Activated CD8-positive, alpha-beta memory T cell treated with anti-CD3 and anti-CD28 coated beads for 36 hours (primary cell): ENCODE results near the gene GRM2. TPM values are rescaled to one million over a fixed set of nuclear protein-coding genes. Genes with fewer than 3 reads are reported as not detected.

Experiments used
- CTCF ChIA-PET: fragments of 350-600 bp; sonication (Branson Sonifier 250); formaldehyde crosslinking; loops from one replicate; lab custom pipeline; 2021; ENCODE audit warnings: antibody characterized with exemption; lab: Charles Lee
- POLR2A ChIA-PET: fragments of 350-600 bp; sonication (Branson Sonifier 250); formaldehyde crosslinking; loops from one replicate; lab custom pipeline; 2021; ENCODE audit warnings: antibody characterized with exemption; lab: Charles Lee
- total RNA-seq, 2 experiments: library from RNA; stranded (reverse); gene quantifications; one replicate each; pipeline ENCODE4 v1.2.3, GENCODE V29; 2021

The GRM2 gene
- total RNA-seq, 2 experiments from 2014 or later, result 0.11 to 0.23 TPM

DNA sequence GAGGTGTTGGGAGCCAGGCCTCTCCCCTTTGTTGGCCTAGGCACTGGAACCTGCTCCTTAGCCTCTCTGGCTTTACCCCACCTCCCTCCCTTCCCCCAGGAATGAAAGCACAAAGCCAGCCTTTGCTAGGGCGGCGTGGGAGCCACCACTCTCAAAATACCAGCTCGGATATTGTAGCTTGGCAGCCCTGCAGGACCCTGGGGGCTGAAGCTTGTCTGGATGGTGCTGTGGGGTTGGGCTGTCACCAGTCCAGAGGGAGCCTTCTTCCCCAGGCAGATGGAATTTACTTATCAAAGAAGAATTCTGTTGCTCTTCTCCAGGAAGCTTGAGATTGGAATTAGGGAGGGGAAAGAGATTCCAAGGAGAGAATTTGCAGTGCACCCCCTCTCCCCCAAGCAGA lies 14.9 kb upstream of the GRM2 start:
- ChIA-PET POLR2A (no interaction called here), CTCF (interaction anchor here (0.7 to 1.3 kb wide), 2 partner anchors 9 to 10 kb away, joined by 3 read pairs; no protein-coding TSS in a partner anchor)

DNA sequence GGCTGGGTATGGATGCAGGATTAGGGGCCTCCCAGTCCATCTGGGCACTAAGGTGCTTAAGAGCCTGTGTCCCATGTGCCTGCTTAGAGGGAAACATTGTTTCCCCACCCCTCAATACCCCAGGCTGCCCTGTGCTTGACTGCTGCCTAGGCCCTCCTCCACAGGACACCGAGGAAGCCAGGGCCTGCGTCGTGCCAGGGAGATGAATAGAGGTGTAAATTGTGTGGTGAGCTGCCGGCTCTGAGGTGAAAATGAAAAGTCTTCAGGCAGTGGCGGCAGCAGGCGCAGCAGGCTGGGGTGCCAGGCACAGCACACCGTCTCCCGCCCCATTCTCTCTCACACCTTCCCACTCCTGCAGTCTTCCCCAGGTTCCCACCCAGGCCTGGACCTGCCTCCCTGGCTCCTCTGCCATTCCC lies 13.9 kb upstream of the GRM2 start:
- CTCF ChIA-PET, result interaction anchor here (1.3 kb wide), 1 partner anchor 8 kb away, joined by 3 read pairs; no protein-coding TSS in a partner anchor
- POLR2A ChIA-PET, result no interaction called here

DNA sequence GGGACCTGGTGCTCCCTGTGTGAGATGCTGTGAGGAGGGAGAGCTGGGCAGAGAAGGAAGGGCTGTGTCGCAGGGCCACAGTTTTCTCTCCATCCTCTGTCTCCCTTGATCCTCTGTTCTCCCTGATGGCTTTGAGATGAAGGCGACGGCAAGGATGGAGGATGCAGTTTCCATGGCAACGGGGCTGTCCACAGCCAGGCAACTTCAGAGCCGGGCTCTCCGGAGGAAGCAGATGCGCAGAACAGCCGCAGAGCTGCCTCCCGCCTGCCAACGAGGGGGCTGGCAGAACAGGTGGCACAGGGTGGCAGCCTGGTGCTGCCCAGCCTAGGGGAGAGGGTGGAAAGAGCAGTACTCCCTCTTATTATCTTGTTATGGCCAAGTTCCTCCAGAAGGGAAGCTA lies 9.9 kb upstream of the GRM2 start:
- ChIA-PET POLR2A (no interaction called here), CTCF (no interaction called here)

DNA sequence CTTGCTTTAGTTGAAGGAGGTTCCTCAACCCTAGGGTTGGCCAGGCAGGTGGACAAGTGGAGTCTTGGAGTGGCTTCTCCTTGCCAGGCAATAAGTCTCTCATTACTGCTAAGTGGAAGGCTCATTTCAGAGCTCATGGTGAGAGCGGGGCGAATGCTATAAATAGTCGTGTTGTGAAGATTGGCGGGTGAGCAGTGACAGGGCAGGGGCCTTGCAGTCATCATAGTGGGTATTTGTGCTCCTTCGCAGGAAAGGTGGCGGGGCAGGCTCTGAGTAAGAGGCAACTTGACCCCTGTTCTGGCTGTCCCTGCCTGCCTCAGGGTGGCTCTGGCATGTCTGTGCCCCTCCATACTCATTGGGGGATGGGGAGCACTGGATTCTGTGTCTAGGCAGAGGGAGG lies 8.7 kb upstream of the GRM2 start:
- POLR2A ChIA-PET, result no interaction called here
- CTCF ChIA-PET, result no interaction called here

DNA sequence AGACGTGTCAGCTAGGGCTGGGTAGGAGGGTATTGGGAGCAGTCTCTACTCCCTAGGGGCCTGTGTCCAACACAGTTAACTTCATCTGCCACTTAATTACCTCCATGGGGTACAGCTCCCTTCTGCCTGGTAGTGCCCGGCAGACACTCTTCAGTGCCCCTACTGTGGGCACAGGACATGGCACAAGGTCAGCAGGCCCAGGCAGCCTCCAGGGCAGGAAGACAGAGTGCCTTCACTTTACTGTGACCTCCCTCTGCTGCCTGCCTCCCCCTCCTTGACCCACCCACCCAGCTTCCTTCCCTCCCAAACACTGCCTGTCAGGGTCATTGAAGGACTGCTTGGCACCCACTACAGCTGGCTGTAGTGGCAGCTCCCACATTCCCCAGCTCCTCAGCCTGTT lies 6.5 kb upstream of the GRM2 start:
- POLR2A ChIA-PET, result no interaction called here
- CTCF ChIA-PET, result interaction anchor here (1.3 kb wide), 1 partner anchor 19 kb away, joined by 3 read pairs; no protein-coding TSS in a partner anchor

DNA sequence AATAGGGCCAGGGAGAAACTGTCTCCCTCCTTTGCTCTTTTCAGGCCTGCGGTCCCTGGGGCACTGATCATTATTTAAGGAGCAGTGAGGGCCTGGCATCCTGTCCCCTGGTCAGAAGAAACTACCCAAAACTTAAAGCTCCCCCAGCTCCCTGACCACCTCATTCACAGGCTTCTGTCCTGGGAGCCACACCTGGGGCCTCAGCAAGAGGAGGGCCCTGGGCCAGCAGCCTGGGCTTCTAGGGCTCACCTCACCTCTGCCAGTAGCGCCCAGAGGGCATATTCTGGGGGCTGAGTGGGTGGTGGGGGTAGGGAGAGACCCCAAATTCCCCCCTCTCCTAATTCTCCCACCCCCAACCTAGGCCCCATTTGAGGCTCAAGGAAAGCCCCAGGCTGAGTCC lies 4.7 kb upstream of the GRM2 start:
- ChIA-PET POLR2A (no interaction called here), CTCF (interaction anchor here (0.7 kb wide), 1 partner anchor 20 kb away, joined by 3 read pairs; no protein-coding TSS in a partner anchor)

DNA sequence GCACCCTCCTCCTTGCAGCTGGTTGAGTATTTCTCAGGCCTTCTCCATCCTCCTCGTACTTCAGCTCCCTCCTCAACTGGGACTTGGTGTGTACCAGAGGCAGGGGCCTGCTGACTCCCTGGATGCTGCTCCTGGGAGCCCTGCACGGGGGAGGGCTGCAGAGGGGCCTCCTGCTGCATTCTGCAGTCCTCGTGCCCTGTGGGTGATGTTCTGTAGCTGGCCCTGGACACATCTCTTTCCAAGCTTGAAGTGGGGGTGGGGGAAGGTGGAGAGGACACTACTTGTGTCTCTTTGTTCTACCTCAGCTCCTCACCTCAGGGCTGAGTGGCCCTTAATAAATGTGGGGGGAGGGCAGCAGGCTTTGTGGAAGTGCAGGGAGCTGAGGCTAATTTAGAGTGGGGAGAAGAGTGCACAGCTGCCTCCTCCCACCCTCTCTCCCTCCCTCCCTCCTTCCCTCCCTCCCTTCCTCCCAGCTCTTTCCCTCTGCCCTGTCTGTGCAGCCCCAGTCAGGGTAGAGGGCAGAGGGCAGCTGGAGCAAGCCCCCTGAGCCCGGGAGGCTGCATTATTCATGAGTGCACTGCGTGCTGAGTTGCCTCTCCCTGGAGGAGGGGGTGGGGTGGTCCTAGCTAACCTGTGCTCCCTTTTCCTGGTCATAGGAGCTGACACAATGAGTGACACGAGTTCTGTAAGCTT lies 3.7 kb upstream of the GRM2 start:
- ChIA-PET CTCF (interaction anchor here (0.7 to 1.0 kb wide), 2 partner anchors 21 to 77 kb away, joined by 3 read pairs; no protein-coding TSS in a partner anchor), POLR2A (no interaction called here)

DNA sequence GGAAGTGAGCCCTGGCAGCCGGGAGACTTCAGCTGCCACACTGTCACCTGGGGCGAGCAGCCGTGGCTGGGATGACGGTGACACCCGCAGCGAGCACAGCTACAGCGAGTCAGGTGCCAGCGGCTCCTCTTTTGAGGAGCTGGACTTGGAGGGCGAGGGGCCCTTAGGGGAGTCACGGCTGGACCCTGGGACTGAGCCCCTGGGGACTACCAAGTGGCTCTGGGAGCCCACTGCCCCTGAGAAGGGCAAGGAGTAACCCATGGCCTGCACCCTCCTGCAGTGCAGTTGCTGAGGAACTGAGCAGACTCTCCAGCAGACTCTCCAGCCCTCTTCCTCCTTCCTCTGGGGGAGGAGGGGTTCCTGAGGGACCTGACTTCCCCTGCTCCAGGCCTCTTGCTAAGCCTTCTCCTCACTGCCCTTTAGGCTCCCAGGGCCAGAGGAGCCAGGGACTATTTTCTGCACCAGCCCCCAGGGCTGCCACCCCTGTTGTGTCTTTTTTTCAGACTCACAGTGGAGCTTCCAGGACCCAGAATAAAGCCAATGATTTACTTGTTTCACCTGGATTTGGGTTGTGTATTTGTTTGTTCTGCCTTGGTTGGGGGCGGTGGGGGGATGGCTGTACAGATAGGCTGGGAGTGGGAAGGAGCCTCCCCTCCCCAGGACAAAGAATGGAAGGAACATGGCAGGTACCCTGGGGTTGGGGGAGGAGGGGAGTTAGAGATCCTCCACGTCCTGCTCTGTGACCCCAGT lies 2.9 kb upstream of the GRM2 start:
- ChIA-PET POLR2A (no interaction called here), CTCF (interaction anchor here (1.0 kb wide), 1 partner anchor 76 kb away, joined by 3 read pairs; no protein-coding TSS in a partner anchor)

DNA sequence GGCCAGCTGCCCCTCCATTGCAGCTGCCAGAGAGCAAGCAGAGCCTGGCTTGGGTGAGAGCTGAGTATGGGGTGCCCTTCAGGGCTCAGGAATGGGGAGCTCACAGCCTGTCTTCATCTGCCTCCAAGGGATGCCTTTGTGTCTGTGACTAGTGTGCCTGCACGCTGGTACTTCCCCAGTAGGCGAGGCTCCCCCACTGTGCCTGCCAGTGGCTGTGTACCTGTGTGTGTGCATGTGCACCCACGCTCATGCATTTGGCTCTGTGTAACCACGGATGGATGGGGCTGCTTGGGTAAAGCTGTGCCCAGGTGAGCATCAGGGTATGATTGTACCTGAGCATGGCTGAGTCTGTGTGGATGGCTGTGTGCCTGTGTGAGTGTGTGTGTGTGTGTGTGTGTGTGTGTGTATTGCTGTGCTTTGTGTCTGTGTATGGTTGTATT lies 2.3 kb upstream of the GRM2 start:
- CTCF ChIA-PET, result no interaction called here
- POLR2A ChIA-PET, result no interaction called here

DNA sequence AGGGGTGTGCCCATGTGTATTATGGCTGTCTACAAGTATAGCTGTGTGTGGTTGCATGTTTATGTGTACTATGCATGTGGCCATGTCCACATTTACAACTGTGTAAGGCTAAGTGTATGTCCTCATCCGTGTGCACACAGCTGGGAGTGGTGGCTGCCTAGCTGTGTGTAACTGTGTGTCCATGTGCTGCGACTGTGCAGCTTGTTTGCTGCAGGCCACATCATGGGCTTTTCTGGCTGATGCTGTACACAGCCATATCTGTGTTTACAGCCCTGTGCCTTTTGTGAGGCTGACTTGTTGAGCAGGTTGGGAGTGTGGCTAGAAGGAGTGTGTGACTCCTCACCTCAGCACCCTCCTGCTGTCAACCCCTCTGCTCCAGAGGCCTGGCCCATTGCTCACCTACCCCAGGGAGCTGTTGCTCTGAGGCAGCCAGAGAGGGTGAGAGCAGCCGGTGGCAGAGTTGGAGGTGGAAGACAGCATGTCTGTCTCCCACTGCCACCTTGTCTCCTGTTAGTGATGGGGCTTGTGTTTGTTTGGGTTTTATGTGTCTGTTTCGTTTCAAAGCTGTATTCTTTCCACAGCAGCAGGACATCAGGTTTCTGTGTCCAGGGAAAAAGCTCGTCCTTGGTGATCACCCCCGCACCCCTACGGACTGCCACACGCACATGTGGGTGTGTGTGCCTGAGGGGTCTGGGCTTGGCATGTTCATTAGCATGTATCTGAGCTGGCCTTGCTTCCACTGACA lies 1.4 kb upstream of the GRM2 start:
- POLR2A ChIA-PET, result no interaction called here
- CTCF ChIA-PET, result no interaction called here

DNA sequence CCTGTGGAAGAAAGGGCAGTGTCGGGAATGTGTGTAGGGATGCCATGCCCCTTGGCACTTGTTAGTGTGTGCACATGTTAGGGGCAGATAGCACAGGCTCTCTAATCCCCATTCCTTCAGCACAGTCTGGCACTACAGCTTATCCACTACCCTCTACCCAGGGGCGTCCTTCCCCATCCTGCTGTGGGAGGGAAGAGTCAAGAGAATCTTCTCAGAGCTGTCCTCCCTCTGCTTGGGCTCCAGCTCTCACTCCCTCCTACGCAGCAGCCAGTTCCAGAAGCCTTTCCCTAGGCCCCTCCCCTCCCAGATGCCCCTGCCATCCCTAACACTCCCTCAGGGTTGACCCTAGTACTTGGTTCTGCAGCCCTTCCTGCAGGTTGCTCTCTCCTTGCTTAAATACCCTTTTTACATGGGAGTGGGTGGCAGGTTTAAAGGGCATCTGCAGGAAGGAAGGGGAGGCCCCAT lies 815 bp upstream of the GRM2 start:
- ChIA-PET CTCF (no interaction called here), POLR2A (no interaction called here)

DNA sequence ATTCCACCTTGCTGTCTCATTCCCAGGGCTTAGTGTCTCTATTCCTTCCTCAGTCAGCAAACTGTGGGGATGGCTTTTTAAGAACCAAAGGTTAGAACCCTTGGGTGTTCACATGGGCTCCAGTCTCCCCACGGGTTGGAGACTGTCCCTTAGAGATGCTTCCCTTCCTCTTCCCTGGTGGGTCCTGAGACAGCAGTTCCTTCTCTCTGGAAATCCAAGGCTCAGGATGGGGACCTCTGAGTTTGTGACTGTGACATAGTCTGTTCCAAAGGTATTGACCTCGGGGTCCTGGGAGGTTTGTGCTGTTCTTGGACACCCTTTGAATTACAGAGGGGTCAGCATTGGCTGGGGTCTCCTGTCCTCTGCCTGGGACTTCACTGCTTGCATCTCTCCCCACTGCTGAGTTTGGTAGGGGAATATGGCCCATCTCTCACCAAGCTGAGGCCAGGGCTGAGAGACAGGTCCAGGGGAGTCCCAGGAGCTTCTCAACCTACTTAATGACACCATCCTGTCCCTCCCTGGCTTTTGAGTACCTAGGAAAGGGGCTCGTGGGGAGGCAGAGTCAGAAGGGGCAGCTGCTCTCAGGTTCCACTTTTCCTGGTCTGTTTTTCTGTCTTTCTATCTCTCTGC lies 1.5 kb downstream of the GRM2 start:
- ChIA-PET POLR2A (no interaction called here), CTCF (no interaction called here)

DNA sequence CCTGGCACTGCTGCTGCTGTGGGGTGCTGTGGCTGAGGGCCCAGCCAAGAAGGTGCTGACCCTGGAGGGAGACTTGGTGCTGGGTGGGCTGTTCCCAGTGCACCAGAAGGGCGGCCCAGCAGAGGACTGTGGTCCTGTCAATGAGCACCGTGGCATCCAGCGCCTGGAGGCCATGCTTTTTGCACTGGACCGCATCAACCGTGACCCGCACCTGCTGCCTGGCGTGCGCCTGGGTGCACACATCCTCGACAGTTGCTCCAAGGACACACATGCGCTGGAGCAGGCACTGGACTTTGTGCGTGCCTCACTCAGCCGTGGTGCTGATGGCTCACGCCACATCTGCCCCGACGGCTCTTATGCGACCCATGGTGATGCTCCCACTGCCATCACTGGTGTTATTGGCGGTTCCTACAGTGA lies 2.1 kb downstream of the GRM2 start:
- CTCF ChIA-PET, result no interaction called here
- POLR2A ChIA-PET, result no interaction called here

DNA sequence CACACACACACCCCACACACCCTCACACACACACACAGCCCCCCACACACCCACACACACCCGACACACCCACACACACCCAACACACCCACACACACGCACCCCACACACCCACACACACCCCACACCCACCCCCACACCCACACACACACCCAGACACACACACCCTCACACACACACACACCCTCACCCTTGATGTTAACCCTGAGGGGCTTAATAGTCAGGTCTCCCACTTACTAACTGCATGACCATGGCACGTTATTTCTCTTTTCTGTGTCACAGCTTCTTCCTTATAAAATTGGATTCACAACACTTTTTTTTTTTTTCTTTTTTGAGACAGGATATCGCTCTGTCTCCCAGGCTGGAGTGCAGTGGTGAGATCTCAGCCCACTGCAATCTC lies 2.8 kb downstream of the GRM2 start:
- CTCF ChIA-PET, result interaction anchor here (0.7 kb wide), 1 partner anchor 11 kb away, joined by 4 read pairs; no protein-coding TSS in a partner anchor

DNA sequence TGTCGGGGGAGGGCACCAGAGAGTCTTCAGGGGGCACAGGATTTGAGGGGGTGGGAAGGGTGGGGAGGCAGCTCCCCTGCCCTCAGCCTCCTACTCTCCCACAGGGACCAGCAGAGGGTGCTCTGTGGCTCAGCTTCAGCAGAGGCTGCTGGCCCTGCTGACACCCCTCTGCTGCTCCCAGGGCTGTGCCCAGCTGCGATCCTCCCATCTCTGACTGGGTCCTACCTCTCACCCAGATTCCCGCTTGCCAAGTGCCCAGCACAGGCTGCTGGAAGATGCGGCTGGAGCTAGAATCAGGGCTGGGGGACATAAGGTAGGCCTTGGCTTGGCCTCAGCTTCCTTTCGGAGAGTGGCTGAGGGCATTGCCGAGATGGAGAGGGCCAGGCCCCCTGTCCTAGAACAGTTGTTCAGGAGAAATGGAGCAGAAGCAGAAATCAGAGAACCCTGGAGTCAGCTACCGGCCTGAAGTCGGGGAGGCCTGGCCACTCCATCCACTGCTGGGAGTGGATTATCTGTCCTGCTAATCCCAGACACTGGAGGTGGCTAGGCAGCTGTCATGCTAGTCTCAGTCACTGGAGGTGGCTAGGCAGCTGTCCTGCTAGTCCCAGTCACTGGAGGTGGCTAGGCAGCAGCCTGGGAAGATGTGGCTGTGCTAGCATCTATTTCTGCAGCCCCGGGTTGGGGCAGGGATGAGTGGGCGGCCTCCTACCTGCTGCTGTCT lies 3.9 kb downstream of the GRM2 start:
- ChIA-PET CTCF (interaction anchor here (0.9 to 1.5 kb wide), 2 partner anchors 8 to 41 kb away, joined by 3 read pairs; no protein-coding TSS in a partner anchor), POLR2A (no interaction called here)

More for the DNA sequence above, 2.8 kb downstream of the GRM2 start:
- POLR2A ChIA-PET, result no interaction called here

DNA sequence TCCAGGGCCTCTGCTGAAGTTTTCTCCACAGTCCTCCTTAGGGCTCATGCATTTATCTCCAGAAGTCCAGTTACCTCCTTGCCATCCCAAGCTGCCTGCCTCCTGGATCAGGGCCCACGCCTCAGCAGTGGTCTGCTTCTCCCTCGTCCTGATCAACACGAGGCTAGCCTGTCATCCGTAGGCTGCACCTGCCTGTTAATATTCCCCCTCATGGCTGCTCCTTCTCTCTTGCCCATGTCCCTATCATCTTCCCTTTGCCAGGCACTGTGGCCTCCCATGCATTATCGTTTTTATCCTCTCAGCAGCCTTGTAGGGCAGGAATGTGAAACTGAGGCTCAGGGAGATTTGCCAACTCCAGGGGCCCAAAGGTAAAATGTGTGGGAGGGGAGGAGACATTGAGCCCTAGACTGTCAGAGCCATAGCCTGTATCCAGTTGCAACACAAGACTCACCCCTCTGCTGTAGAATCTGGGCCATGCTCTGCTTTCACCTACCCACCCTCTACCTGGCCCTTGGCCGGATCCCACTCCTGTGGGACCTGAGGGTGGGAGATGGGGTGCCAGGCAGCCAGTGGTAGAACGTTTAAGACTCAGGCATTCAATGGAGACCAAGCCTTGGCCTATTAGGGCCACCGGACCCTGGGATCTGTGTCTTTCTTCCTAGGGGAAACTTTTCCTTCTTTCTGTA lies 4.6 kb downstream of the GRM2 start:
- ChIA-PET POLR2A (no interaction called here), CTCF (interaction anchor here (1.5 kb wide), 1 partner anchor 42 kb away, joined by 3 read pairs; no protein-coding TSS in a partner anchor)

DNA sequence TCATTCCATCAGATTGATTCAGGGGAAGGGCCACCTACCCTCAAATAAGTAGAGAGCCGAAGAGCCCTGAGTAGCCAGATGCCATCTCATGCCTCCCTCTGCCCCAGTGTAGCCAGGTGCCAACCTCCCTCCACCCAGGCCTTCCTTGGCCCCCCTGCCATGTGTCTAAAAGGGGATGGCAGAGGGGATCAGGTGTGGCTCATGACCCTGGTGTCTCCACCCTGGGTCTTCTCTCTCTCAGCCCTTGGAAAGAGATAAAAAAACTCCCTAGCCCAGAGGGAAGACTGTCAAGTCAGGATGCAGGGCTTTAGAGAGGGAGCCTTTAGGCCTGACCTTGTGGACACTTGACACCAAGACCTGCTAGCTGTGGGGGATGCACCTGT lies 5.2 kb downstream of the GRM2 start:
- CTCF ChIA-PET, result no interaction called here
- POLR2A ChIA-PET, result no interaction called here

DNA sequence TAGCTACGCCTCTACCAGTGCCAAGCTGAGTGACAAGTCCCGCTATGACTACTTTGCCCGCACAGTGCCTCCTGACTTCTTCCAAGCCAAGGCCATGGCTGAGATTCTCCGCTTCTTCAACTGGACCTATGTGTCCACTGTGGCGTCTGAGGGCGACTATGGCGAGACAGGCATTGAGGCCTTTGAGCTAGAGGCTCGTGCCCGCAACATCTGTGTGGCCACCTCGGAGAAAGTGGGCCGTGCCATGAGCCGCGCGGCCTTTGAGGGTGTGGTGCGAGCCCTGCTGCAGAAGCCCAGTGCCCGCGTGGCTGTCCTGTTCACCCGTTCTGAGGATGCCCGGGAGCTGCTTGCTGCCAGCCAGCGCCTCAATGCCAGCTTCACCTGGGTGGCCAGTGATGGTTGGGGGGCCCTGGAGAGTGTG lies 5.7 kb downstream of the GRM2 start:
- POLR2A ChIA-PET, result no interaction called here
- CTCF ChIA-PET, result no interaction called here
